Measurements from ENCODE around the gene GLDN.
"Not testable (repeated sequence)": the region's sequence is repeated elsewhere in the genome, so short reads cannot be mapped to it uniquely, and the experiment has no call there.

The GLDN gene

GRCh38 chr15:51403072-51403878 lies 61.8 kb downstream of the GLDN start:
- no peaks in the 10 kb centered on the region for H3K9me3 ChIP-seq (ENCODE audit: control insufficient read depth, insufficient read depth, low read length)
- no CpG with 5 or more reads among the region's 8 CpGs for WGBS (ENCODE audit: insufficient coverage, insufficient read length)
- H3K4me3 ChIP-seq (ENCODE audit: low read length) = no peak overlapping the region
- no peaks in the 10 kb centered on the region for H3K27me3 ChIP-seq (ENCODE audit: control insufficient read depth, insufficient read depth, low read length)
- no peak for DNase-seq (ENCODE audit: low read depth, low spot score)
- no peaks in the 10 kb centered on the region for H3K36me3 ChIP-seq (ENCODE audit: control insufficient read depth, insufficient read depth, low read length)
- no peaks in the 10 kb centered on the region for H3K4me1 ChIP-seq (ENCODE audit: control insufficient read depth, insufficient read depth, low read length)
- no peak overlapping the region for H3K27ac ChIP-seq (ENCODE audit: low read length)

GRCh38 chr15:51403946-51404695 lies 62.7 kb downstream of the GLDN start:
- no peak for DNase-seq (ENCODE audit: low read depth, low spot score)
- no CpG with 5 or more reads among the region's 9 CpGs for WGBS (ENCODE audit: insufficient coverage, insufficient read length)
- Histone ChIP-seq H3K4me3 (ENCODE audit: low read length) (no peak overlapping the region), H3K27me3 (ENCODE audit: control insufficient read depth, insufficient read depth, low read length) (no peaks in the 10 kb centered on the region), H3K27ac (ENCODE audit: low read length) (no peak overlapping the region), H3K36me3 (ENCODE audit: control insufficient read depth, insufficient read depth, low read length) (no peaks in the 10 kb centered on the region), H3K4me1 (ENCODE audit: control insufficient read depth, insufficient read depth, low read length) (no peaks in the 10 kb centered on the region), H3K9me3 (ENCODE audit: control insufficient read depth, insufficient read depth, low read length) (no peaks in the 10 kb centered on the region)

- WGBS (ENCODE audit: insufficient coverage, insufficient read length) = no CpG with 5 or more reads among the region's 11 CpGs
- no peak overlapping the region for H3K4me3 ChIP-seq (ENCODE audit: low read length)
- H3K9me3 ChIP-seq (ENCODE audit: control insufficient read depth, insufficient read depth, low read length) = no peaks in the 10 kb centered on the region
- H3K27me3 ChIP-seq (ENCODE audit: control insufficient read depth, insufficient read depth, low read length) = no peaks in the 10 kb centered on the region
- H3K36me3 ChIP-seq (ENCODE audit: control insufficient read depth, insufficient read depth, low read length) = no peaks in the 10 kb centered on the region
- DNase-seq (ENCODE audit: low read depth, low spot score) = no peak
- no peaks in the 10 kb centered on the region for H3K4me1 ChIP-seq (ENCODE audit: control insufficient read depth, insufficient read depth, low read length)
- H3K27ac ChIP-seq (ENCODE audit: low read length) = no peak overlapping the region
These were observed 64.5 kb downstream of the GLDN start for GRCh38 chr15:51405693-51406523.

- no peaks in the 10 kb centered on the region for H3K36me3 ChIP-seq (ENCODE audit: control insufficient read depth, insufficient read depth, low read length)
- H3K9me3 ChIP-seq (ENCODE audit: control insufficient read depth, insufficient read depth, low read length) = no peaks in the 10 kb centered on the region
- no CpG with 5 or more reads among the region's 4 CpGs for WGBS (ENCODE audit: insufficient coverage, insufficient read length)
- H3K27ac ChIP-seq (ENCODE audit: low read length) = no peak overlapping the region
- H3K4me3 ChIP-seq (ENCODE audit: low read length) = no peak overlapping the region
- DNase-seq (ENCODE audit: low read depth, low spot score) = no peak
- H3K4me1 ChIP-seq (ENCODE audit: control insufficient read depth, insufficient read depth, low read length) = no peaks in the 10 kb centered on the region
- H3K27me3 ChIP-seq (ENCODE audit: control insufficient read depth, insufficient read depth, low read length) = no peaks in the 10 kb centered on the region
These were observed 72.9 kb downstream of the GLDN start for GRCh38 chr15:51414256-51414860.

- Histone ChIP-seq H3K9me3 (ENCODE audit: control insufficient read depth, insufficient read depth, low read length) (no peaks in the 10 kb centered on the region), H3K4me3 (ENCODE audit: low read length) (no peak overlapping the region), H3K4me1 (ENCODE audit: control insufficient read depth, insufficient read depth, low read length) (no peaks in the 10 kb centered on the region), H3K27ac (ENCODE audit: low read length) (no peak overlapping the region), H3K27me3 (ENCODE audit: control insufficient read depth, insufficient read depth, low read length) (no peaks in the 10 kb centered on the region), H3K36me3 (ENCODE audit: control insufficient read depth, insufficient read depth, low read length) (no peaks in the 10 kb centered on the region)
- no CpG with 5 or more reads among the region's 4 CpGs for WGBS (ENCODE audit: insufficient coverage, insufficient read length)
- DNase-seq (ENCODE audit: low read depth, low spot score) = no peak
These were observed 74.7 kb downstream of the GLDN start for GRCh38 chr15:51416129-51416528.

- H3K9me3 ChIP-seq (ENCODE audit: control insufficient read depth, insufficient read depth, low read length); H3K36me3 ChIP-seq (ENCODE audit: control insufficient read depth, insufficient read depth, low read length); H3K27ac ChIP-seq (ENCODE audit: low read length); DNase-seq (ENCODE audit: low read depth, low spot score); H3K27me3 ChIP-seq (ENCODE audit: control insufficient read depth, insufficient read depth, low read length); H3K4me1 ChIP-seq (ENCODE audit: control insufficient read depth, insufficient read depth, low read length); H3K4me3 ChIP-seq (ENCODE audit: low read length): not testable (repeated sequence)
- no CpG with 5 or more reads among the region's 16 CpGs for WGBS (ENCODE audit: insufficient coverage, insufficient read length)
These were observed 81.6 kb downstream of the GLDN start for GRCh38 chr15:51423040-51423439.

GRCh38 chr15:51424780-51425179 lies 83.3 kb downstream of the GLDN start:
- H3K9me3 ChIP-seq (ENCODE audit: control insufficient read depth, insufficient read depth, low read length) = no peaks in the 10 kb centered on the region; the same call in 1 of the 2 replicates
- no CpG with 5 or more reads among the region's 1 CpG for WGBS (ENCODE audit: insufficient coverage, insufficient read length)
- H3K27ac ChIP-seq (ENCODE audit: low read length) = no peak overlapping the region
- no peaks in the 10 kb centered on the region for H3K36me3 ChIP-seq (ENCODE audit: control insufficient read depth, insufficient read depth, low read length)
- no peak for DNase-seq (ENCODE audit: low read depth, low spot score)
- H3K4me1 ChIP-seq (ENCODE audit: control insufficient read depth, insufficient read depth, low read length) = no peaks in the 10 kb centered on the region; the same call in 1 of the 2 replicates
- H3K4me3 ChIP-seq (ENCODE audit: low read length) = no peak overlapping the region
- H3K27me3 ChIP-seq (ENCODE audit: control insufficient read depth, insufficient read depth, low read length) = no peaks in the 10 kb centered on the region

- WGBS (ENCODE audit: insufficient coverage, insufficient read length) = no CpG with 5 or more reads among the region's 1 CpG
- DNase-seq (ENCODE audit: low read depth, low spot score) = no peak
- Histone ChIP-seq H3K27ac (ENCODE audit: low read length) (no peak overlapping the region), H3K4me1 (ENCODE audit: control insufficient read depth, insufficient read depth, low read length) (no peaks in the 10 kb centered on the region; the same call in 1 of the 2 replicates), H3K36me3 (ENCODE audit: control insufficient read depth, insufficient read depth, low read length) (no peaks in the 10 kb centered on the region), H3K9me3 (ENCODE audit: control insufficient read depth, insufficient read depth, low read length) (no peaks in the 10 kb centered on the region; the same call in 1 of the 2 replicates), H3K4me3 (ENCODE audit: low read length) (no peak overlapping the region), H3K27me3 (ENCODE audit: control insufficient read depth, insufficient read depth, low read length) (no peaks in the 10 kb centered on the region)
These were observed 84.1 kb downstream of the GLDN start for GRCh38 chr15:51425517-51426040.

- Histone ChIP-seq H3K27ac (ENCODE audit: low read length) (no peak overlapping the region), H3K4me3 (ENCODE audit: low read length) (no peak overlapping the region), H3K9me3 (ENCODE audit: control insufficient read depth, insufficient read depth, low read length) (no peaks in the 10 kb centered on the region; the same call in 1 of the 2 replicates), H3K36me3 (ENCODE audit: control insufficient read depth, insufficient read depth, low read length) (no peaks in the 10 kb centered on the region), H3K4me1 (ENCODE audit: control insufficient read depth, insufficient read depth, low read length) (no peaks in the 10 kb centered on the region), H3K27me3 (ENCODE audit: control insufficient read depth, insufficient read depth, low read length) (no peaks in the 10 kb centered on the region)
- no CpG with 5 or more reads among the region's 2 CpGs for WGBS (ENCODE audit: insufficient coverage, insufficient read length)
- no peak for DNase-seq (ENCODE audit: low read depth, low spot score)
These were observed 97.1 kb downstream of the GLDN start for GRCh38 chr15:51438526-51438925.
